H1 (cell line): Measurements from ENCODE around the gene ASPHD2.

Experiments used
- EGR1 ChIP-seq: IDR thresholded peaks from 2 replicates; pipeline ENCODE4 v1.6.1; 2011; ENCODE audit warnings: low read depth, low read length, borderline replicate concordance
- JUN ChIP-seq: IDR thresholded peaks from 2 replicates; pipeline ENCODE4 v1.6.1; 2011; ENCODE audit warnings: low read depth, mild to moderate bottlenecking, improper control_type of control experiment, low read length
- NRF1 ChIP-seq: IDR thresholded peaks from 2 replicates; pipeline ENCODE4 v1.6.1; 2011; ENCODE audit warnings: mild to moderate bottlenecking, low read depth, low read length, improper control_type of control experiment
- POLR2A ChIP-seq, 2 experiments: IDR thresholded peaks; 1 replicate in 1 of 2; 2 replicates in 1 of 2; pipeline ENCODE4 v1.6.1; 2011; ENCODE audit warnings: low read depth in 2 of 2, low read length in 2 of 2, mild to moderate bottlenecking in 2 of 2; ENCODE audit errors: control extremely low read depth in 1 of 2
- TAF1 ChIP-seq: IDR thresholded peaks from 2 replicates; pipeline ENCODE4 v1.6.1; 2011; ENCODE audit warnings: mild to moderate bottlenecking, low read depth, low read length
- TF ChIP-seq, protein P1 (sequence below), 3 experiments: IDR thresholded peaks; 1 replicate in 2 of 3; 2 replicates in 1 of 3; pipeline versions ENCODE4 v1.5.1 to v1.6.1; 2011; ENCODE audit warnings: low read length in 3 of 3, mild to moderate bottlenecking in 3 of 3, inconsistent platforms in 2 of 3, low read depth in 1 of 3, moderate library complexity in 1 of 3; ENCODE audit not compliant: insufficient read depth in 1 of 3; ENCODE audit errors: control extremely low read depth in 1 of 3

DNA sequence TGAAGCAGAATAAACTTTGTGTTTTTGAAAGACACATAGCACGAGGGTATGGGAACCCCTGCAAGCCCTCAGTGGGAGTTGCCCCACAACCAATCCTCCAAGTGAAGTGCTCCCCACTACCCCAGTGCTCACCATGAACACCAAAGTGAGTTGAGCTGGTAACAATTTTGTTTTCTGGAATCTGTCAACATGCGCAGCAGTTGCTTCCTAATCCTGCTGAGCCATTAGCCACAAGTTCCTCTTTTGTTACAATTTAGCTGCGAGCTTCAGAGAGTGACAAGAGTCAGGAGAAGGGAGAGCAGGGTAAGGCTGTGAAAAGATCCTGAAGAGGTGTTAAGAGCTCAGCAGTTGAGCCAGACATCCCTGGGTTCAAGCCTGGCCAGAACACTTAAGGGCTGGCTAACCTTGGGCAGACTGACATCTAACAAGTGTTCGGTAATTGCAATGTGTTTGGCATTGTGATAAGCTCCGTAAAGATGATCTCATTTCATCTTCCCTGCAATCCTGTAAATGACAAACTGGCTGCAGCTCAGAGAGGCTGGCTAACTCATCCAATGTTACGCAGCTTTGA is 24.1 kb upstream of the ASPHD2 start:
- TF ChIP-seq, protein P1, sequence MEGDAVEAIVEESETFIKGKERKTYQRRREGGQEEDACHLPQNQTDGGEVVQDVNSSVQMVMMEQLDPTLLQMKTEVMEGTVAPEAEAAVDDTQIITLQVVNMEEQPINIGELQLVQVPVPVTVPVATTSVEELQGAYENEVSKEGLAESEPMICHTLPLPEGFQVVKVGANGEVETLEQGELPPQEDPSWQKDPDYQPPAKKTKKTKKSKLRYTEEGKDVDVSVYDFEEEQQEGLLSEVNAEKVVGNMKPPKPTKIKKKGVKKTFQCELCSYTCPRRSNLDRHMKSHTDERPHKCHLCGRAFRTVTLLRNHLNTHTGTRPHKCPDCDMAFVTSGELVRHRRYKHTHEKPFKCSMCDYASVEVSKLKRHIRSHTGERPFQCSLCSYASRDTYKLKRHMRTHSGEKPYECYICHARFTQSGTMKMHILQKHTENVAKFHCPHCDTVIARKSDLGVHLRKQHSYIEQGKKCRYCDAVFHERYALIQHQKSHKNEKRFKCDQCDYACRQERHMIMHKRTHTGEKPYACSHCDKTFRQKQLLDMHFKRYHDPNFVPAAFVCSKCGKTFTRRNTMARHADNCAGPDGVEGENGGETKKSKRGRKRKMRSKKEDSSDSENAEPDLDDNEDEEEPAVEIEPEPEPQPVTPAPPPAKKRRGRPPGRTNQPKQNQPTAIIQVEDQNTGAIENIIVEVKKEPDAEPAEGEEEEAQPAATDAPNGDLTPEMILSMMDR (IDR thresholded peaks at IDR 0.05; ENCODE audit: control extremely low read depth in 1 of 3, insufficient read depth in 1 of 3, low read depth in 1 of 3, low read length in 3 of 3) = no peak
- no peak for TF ChIP-seq TAF1
- no peak for TF ChIP-seq JUN
- TF ChIP-seq POLR2A (IDR thresholded peaks at IDR 0.05; ENCODE audit: control extremely low read depth in 1 of 2, low read depth in 2 of 2, low read length in 2 of 2) = no peak
- TF ChIP-seq EGR1 = no peak
- no peak for TF ChIP-seq NRF1
